Measurements from ENCODE around the gene ARID5B.

ARID5B gene

GRCh38 chr10:61962971-61963370 lies 61.5 kb downstream of the ARID5B start:
- Histone ChIP-seq H3K4me1 (ENCODE audit: control insufficient read depth, insufficient read depth, low read length) (peaks cover 10% of the 10 kb centered on the region), H3K4me3 (ENCODE audit: low read length) (no peak overlapping the region), H3K4me2 (ENCODE audit: low read length) (no peak overlapping the region), H3K36me3 (ENCODE audit: insufficient read depth, low read length) (no peaks in the 10 kb centered on the region), H3K9me3 (replicated peaks; ENCODE audit: low read length) (no peaks in the 10 kb centered on the region), H3K27me3 (ENCODE audit: control insufficient read depth, insufficient read depth, low read length) (no peaks in the 10 kb centered on the region), H3K9ac (ENCODE audit: low read depth, low read length) (no peak overlapping the region)

- no peaks in the 10 kb centered on the region for H3K9me3 ChIP-seq (replicated peaks; ENCODE audit: low read length)
- no peaks in the 10 kb centered on the region for H3K27me3 ChIP-seq (ENCODE audit: control insufficient read depth, insufficient read depth, low read length)
- no peak overlapping the region for H3K4me2 ChIP-seq (ENCODE audit: low read length)
- no peak overlapping the region for H3K9ac ChIP-seq (ENCODE audit: low read depth, low read length)
- H3K4me1 ChIP-seq (ENCODE audit: control insufficient read depth, insufficient read depth, low read length): peaks cover 8% of the 10 kb centered on the region
- no peak overlapping the region for H3K4me3 ChIP-seq (ENCODE audit: low read length)
- no peaks in the 10 kb centered on the region for H3K36me3 ChIP-seq (ENCODE audit: insufficient read depth, low read length)
Observed at GRCh38 chr10:61963669-61964058, 62.2 kb downstream of the ARID5B start.

DNA sequence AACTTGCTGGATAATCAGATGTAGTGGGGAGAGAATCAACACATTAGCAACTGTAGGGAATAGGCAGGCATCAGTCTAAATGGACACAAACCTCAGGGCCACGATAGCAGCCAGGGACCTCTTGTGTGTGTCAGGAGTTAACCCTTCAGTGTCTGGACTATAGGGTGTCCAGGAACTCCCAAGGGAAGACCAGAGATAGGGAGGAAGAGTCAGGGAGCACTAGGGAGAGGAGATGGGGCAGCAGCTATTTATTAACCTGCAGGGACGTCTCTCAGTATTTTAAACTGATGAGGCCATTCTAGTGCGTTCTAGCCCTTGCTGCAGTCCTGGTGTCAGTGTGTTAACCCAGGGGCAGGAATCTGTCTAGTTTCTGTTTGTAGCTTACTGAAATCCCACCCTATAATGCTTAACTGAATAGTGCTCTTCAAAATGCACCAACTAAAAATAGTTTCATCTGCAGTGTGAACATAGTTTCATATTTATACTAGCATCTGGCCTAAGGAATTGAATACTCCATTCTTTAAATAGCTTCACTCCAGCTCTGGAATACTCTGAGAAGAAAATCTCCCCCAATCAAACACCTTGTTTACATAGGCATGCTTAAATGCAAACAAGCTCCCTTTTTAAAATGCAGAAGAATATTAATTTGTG lies 62.7 kb downstream of the ARID5B start:
- Histone ChIP-seq H3K27me3 (ENCODE audit: control insufficient read depth, insufficient read depth, low read length) (no peaks in the 10 kb centered on the region), H3K4me2 (ENCODE audit: low read length) (no peak overlapping the region), H3K9ac (ENCODE audit: low read depth, low read length) (no peak overlapping the region), H3K36me3 (ENCODE audit: insufficient read depth, low read length) (no peaks in the 10 kb centered on the region), H3K9me3 (replicated peaks; ENCODE audit: low read length) (no peaks in the 10 kb centered on the region), H3K4me1 (ENCODE audit: control insufficient read depth, insufficient read depth, low read length) (peaks cover 4% of the 10 kb centered on the region), H3K4me3 (ENCODE audit: low read length) (no peak overlapping the region)

DNA sequence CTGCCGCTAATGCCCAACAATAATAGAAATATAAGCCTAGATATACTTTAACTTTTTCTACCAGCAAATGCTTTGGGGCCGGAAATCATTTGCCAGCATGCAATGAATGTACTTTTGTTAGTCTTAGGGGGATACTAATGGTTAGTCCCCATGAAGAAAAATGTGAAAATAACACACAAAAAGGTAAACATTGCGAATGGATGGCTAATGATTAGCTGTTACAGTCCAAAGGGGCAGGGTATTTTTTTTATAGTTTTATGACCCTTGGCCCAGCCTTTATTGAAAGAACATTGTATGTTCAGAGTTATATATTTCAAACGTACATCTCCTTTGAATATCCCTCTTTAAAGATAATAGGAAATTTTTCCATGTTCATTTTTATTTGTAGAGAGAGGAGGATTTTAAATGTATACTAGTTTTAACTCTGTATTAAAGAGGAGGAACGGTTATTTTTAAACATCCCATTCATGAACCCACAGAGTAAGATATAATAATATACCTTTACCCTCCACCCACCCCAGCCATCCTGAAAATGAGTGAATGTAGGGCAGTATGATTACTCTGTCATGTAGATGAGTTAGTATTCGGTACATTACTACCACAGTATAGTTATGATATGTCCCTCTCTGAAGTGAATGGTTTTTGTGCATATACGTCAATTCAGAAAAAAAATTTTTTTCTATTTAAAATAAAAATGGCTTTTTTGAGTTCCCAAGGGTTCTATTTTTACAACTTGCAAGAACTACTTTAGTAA lies 63.6 kb downstream of the ARID5B start:
- no peak overlapping the region for H3K4me3 ChIP-seq (ENCODE audit: low read length)
- no peak overlapping the region for H3K9ac ChIP-seq (ENCODE audit: low read depth, low read length)
- no peaks in the 10 kb centered on the region for H3K9me3 ChIP-seq (replicated peaks; ENCODE audit: low read length)
- no peaks in the 10 kb centered on the region for H3K36me3 ChIP-seq (ENCODE audit: insufficient read depth, low read length)
- H3K27me3 ChIP-seq (ENCODE audit: control insufficient read depth, insufficient read depth, low read length): no peaks in the 10 kb centered on the region
- H3K4me1 ChIP-seq (ENCODE audit: control insufficient read depth, insufficient read depth, low read length): peaks cover 4% of the 10 kb centered on the region
- H3K4me2 ChIP-seq (ENCODE audit: low read length): no peak overlapping the region

DNA sequence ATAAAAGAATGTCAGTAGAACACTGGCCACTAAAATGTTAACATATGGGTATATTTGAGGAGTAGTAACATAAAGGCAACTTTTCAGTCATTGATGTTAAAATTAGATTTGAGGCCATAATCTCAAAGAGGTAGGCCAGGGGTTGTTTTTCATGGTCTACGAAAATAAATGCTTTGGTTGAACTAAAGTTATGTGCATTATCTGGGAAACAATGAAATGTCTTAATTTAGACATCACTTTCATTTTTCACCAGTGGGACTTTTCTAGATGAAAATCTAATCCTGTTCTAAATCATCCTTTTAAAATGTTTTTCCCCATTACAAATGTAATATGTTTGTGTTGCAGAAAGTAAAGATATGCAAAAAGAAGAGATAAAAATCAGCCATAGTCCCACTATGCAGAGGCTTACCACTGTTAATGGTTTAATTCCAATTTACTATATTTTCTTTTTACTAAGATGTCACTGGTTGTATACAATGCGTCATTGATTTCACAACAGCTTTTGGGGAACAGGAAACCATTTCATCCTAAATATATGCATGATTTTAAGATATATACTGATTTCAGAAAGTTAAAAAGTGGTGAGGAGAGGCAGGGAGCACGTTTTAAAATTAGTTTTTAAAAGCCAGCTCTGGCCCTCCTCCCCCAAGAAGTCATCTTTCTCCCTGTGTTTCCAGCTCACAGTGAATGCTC lies 64.3 kb downstream of the ARID5B start:
- Histone ChIP-seq H3K9ac (ENCODE audit: low read depth, low read length) (no peak overlapping the region), H3K36me3 (ENCODE audit: insufficient read depth, low read length) (no peaks in the 10 kb centered on the region), H3K4me1 (ENCODE audit: control insufficient read depth, insufficient read depth, low read length) (peaks cover 8% of the 10 kb centered on the region), H3K4me2 (ENCODE audit: low read length) (no peak overlapping the region), H3K4me3 (ENCODE audit: low read length) (no peak overlapping the region), H3K9me3 (replicated peaks; ENCODE audit: low read length) (no peaks in the 10 kb centered on the region), H3K27me3 (ENCODE audit: control insufficient read depth, insufficient read depth, low read length) (no peaks in the 10 kb centered on the region)

DNA sequence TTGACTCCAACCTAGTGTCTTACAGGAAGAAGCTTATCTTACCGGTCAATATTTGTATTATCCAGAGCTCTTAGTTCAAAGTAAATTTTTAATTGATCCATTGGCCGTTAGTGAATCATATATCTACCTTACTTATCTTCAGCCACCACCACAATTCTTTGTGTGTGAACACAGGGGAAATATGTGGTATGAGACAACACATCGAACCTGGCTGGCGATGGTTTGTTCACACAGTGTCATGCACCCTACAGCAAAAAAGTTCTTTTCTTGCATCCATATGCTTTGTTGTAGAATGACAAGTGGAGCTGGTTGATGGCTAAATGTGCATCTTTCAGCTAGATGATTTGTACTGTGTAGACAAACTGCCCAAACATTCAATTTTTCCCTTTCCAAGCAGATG lies 65.8 kb downstream of the ARID5B start:
- Histone ChIP-seq H3K9ac (ENCODE audit: low read depth, low read length) (no peak overlapping the region), H3K4me2 (ENCODE audit: low read length) (no peak overlapping the region), H3K4me1 (ENCODE audit: control insufficient read depth, insufficient read depth, low read length) (peaks cover 15% of the 10 kb centered on the region), H3K36me3 (ENCODE audit: insufficient read depth, low read length) (no peaks in the 10 kb centered on the region), H3K27me3 (ENCODE audit: control insufficient read depth, insufficient read depth, low read length) (no peaks in the 10 kb centered on the region), H3K4me3 (ENCODE audit: low read length) (no peak overlapping the region), H3K9me3 (replicated peaks; ENCODE audit: low read length) (no peaks in the 10 kb centered on the region)

DNA sequence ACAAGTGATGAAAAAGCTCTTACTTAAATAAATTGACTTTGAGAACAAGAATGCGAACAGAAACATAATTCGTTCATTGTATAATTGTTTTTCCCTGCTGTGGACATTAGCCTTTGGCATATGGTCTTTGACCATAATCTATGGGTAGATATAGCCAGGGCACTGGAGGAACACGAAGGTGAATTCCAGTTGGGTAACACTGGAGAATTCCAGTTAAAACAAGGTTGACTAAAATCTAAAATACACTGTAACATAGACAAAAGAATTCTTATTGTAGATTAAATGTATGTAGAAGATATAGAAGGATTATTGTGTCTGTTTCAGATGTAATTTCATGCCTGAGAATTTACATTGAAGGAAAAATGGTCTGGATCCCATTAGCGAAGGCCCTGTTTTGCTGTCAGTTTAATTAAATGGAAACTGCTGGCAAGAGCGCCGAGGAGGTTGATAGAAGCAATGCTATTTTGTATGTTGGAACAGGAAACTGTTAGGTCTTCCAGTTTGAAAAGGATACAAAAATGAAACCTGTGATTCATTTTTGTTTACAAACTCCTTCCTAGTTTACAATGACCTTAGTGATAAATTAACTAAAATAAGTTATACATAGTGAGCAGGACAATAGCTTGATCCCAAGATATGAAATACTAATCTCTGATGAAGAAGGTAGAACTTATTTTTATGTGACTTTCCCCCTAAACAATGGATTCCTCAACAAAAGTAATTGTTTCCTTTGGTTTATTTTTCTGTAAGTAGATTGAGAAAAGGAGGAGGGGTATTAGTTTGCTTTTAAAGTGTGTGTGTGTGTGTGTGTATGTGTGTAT lies 68.9 kb downstream of the ARID5B start:
- Histone ChIP-seq H3K36me3 (ENCODE audit: insufficient read depth, low read length) (no peaks in the 10 kb centered on the region), H3K27me3 (ENCODE audit: control insufficient read depth, insufficient read depth, low read length) (no peaks in the 10 kb centered on the region), H3K9me3 (replicated peaks; ENCODE audit: low read length) (no peaks in the 10 kb centered on the region), H3K4me3 (ENCODE audit: low read length) (no peak overlapping the region), H3K9ac (ENCODE audit: low read depth, low read length) (peak overlapping the region; percentile 12), H3K4me2 (ENCODE audit: low read length) (peak overlapping the region; percentile 43), H3K4me1 (ENCODE audit: control insufficient read depth, insufficient read depth, low read length) (peaks cover 30% of the 10 kb centered on the region)

- H3K9me3 ChIP-seq (replicated peaks; ENCODE audit: low read length): no peaks in the 10 kb centered on the region
- peak overlapping the region; percentile 43 for H3K4me2 ChIP-seq (ENCODE audit: low read length)
- no peaks in the 10 kb centered on the region for H3K36me3 ChIP-seq (ENCODE audit: insufficient read depth, low read length)
- no peaks in the 10 kb centered on the region for H3K27me3 ChIP-seq (ENCODE audit: control insufficient read depth, insufficient read depth, low read length)
- H3K4me3 ChIP-seq (ENCODE audit: low read length): no peak overlapping the region
- H3K9ac ChIP-seq (ENCODE audit: low read depth, low read length): peak overlapping the region; percentile 12
- peaks cover 35% of the 10 kb centered on the region for H3K4me1 ChIP-seq (ENCODE audit: control insufficient read depth, insufficient read depth, low read length)
Observed at GRCh38 chr10:61971003-61971325, 69.5 kb downstream of the ARID5B start.

DNA sequence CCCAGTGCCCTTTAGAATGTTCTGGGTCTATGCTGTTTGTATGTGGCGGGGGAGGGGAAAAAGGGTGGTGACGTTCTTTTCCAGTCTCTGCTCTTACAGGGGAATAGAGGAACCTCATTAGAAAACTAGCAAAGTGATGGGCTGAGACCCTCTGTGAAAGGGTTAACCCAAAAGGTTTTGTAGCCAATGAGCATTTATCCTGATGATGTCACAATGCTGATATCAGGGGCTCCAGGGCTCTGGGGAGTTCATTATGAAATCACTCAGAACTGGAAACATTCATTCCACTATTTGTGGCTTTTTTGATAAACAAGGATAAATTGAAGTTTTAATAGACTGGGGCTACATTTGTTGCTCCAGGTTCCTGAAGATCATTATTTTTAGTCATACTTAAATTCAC lies 71.7 kb downstream of the ARID5B start:
- peaks cover 35% of the 10 kb centered on the region for H3K4me1 ChIP-seq (ENCODE audit: control insufficient read depth, insufficient read depth, low read length)

GRCh38 chr10:61973906-61974305 lies 72.4 kb downstream of the ARID5B start:
- no peaks in the 10 kb centered on the region for H3K27me3 ChIP-seq (ENCODE audit: control insufficient read depth, insufficient read depth, low read length)
- H3K9ac ChIP-seq (ENCODE audit: low read depth, low read length): no peak overlapping the region
- H3K9me3 ChIP-seq (replicated peaks; ENCODE audit: low read length): no peaks in the 10 kb centered on the region
- H3K4me2 ChIP-seq (ENCODE audit: low read length): no peak overlapping the region
- H3K36me3 ChIP-seq (ENCODE audit: insufficient read depth, low read length): no peaks in the 10 kb centered on the region
- H3K4me1 ChIP-seq (ENCODE audit: control insufficient read depth, insufficient read depth, low read length): peaks cover 35% of the 10 kb centered on the region
- H3K4me3 ChIP-seq (ENCODE audit: low read length): no peak overlapping the region

More for the DNA sequence above, 71.7 kb downstream of the ARID5B start:
- Histone ChIP-seq H3K4me2 (ENCODE audit: low read length) (no peak overlapping the region), H3K36me3 (ENCODE audit: insufficient read depth, low read length) (no peaks in the 10 kb centered on the region), H3K27me3 (ENCODE audit: control insufficient read depth, insufficient read depth, low read length) (no peaks in the 10 kb centered on the region), H3K9ac (ENCODE audit: low read depth, low read length) (no peak overlapping the region), H3K4me3 (ENCODE audit: low read length) (no peak overlapping the region), H3K9me3 (replicated peaks; ENCODE audit: low read length) (no peaks in the 10 kb centered on the region)

Measured in skeletal muscle satellite cell (primary cell).